C4-2B (cell line): ENCODE data around the gene DCP1B.

ENCODE experiments used
- H3K27ac ChIP-seq: fragments of 450-650 bp; 2 replicates; pipeline ENCODE4 v1.5.1; 2017
- ZFX ChIP-seq: fragments of 450-650 bp; IDR thresholded peaks from 2 replicates; pipeline ENCODE4 v1.6.1; 2017
- TF ChIP-seq, protein P1 (sequence below): fragments of 450-650 bp; conservative IDR thresholded peaks from 2 replicates; pipeline ENCODE4 v1.5.1; 2017; ENCODE audit warnings: mild to moderate bottlenecking

Gene DCP1B

DNA sequence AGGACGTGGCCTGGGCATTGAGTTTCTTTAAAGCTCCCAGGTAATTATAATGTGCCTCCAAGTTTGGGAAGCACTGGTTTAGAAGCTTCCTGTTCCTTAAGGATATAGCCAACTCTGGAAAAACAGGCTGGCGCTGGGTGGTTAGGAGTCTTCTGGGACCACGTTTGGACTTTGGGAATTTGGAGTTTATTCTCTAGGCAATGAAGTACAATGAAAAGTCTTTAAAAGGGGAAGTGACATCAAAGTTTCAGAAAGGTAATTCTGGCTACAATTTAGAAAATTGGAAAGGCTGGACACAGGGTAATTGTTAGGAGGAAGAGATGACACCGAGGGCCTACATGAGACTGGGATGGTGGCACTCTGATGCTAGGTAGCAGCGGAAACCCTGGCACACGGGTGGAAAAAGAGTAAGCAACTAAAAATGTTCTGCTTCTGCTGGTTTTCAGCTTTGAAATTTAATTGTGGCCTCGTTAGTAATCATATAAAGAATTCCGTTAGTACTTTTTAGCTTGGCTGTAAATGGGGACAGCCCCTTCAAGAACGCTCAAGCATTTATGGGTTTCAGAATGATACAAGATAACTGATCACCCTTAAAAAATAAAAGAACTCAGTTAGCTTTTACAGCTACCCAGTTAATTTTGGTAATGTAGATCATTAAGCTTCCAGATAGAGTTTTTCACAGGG is 12.7 kb upstream of the DCP1B start:
- no peak overlapping the region for H3K27ac ChIP-seq
- TF ChIP-seq, protein P1, sequence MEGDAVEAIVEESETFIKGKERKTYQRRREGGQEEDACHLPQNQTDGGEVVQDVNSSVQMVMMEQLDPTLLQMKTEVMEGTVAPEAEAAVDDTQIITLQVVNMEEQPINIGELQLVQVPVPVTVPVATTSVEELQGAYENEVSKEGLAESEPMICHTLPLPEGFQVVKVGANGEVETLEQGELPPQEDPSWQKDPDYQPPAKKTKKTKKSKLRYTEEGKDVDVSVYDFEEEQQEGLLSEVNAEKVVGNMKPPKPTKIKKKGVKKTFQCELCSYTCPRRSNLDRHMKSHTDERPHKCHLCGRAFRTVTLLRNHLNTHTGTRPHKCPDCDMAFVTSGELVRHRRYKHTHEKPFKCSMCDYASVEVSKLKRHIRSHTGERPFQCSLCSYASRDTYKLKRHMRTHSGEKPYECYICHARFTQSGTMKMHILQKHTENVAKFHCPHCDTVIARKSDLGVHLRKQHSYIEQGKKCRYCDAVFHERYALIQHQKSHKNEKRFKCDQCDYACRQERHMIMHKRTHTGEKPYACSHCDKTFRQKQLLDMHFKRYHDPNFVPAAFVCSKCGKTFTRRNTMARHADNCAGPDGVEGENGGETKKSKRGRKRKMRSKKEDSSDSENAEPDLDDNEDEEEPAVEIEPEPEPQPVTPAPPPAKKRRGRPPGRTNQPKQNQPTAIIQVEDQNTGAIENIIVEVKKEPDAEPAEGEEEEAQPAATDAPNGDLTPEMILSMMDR, result no peak
- no peak for TF ChIP-seq ZFX

DNA sequence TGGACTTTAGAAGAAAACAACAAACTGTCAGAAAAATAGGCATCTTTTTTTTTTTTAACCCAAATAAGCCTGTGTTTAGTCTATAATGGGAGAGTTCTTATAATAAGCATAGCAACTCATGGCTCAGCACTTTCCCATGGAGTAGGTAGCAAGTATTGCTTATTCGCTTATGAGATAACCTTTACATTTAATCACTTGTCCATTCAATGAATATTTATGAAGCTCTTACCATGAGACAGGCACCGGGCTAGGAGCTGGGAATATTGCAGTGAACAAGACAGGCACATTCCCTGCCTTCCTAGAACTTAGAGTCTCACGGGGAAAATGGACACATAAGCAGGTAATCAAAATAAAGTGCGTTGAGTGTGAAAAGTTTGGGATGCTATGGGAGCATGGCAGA is 10.0 kb upstream of the DCP1B start:
- no peak overlapping the region for H3K27ac ChIP-seq

DNA sequence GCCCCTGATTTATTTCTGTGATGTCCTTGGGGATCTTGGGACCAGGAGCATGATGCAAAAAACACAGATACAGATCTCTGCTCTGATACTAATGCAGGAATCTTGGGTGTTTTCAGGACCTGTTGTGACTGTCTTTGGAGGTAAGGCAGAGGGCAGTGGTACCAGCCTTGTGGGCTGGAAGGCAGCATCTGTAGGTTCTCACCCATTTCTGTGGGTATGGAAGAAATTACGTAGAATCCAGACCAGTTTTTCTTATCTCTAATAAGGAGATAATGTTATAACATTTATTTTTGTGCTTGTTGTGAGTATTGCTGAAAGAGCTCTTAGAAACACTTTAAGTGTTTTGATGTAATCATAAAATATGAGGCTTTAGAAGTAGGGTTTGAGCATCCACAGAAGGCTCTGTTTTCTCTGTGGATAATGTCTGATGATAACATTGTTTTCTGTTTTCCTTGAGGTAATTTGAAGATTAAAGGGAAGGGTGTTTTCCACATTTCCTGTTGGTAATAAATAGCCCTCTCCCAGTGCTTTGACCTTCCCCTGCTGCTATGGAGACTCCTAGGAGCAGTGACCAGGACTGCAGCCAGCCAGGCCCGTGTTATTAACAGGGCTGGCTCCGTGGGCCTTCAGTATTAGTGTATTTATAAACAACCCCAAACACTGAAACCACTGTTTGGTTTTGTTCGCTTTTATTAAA is 9.4 kb upstream of the DCP1B start:
- no peak overlapping the region for H3K27ac ChIP-seq
- TF ChIP-seq, protein P1, result no peak
- no peak for TF ChIP-seq ZFX

More for the DNA sequence above, 10.0 kb upstream of the DCP1B start:
- no peak for TF ChIP-seq ZFX
- TF ChIP-seq, protein P1, result no peak

DNA sequence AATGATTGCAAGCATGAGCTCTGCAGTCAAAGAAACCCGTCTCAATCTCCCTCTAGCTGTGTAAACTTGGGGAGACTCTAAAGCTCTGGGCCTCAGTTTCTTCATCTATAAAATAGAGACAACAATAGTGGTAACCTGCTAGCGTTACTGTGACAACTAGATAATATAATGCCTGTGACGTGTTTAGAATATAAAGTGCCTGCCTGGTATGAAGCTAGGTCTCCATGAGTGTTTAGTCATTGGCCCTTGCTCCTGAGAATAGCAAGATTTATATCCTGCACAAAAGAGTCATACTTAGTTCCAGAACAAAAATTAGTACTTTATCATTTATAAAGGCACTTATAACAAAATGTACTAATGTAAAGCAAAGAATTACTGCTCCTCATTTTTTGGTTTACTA is 8.8 kb upstream of the DCP1B start:
- H3K27ac ChIP-seq, result no peak overlapping the region
- TF ChIP-seq, protein P1, result no peak
- TF ChIP-seq ZFX, result no peak

DNA sequence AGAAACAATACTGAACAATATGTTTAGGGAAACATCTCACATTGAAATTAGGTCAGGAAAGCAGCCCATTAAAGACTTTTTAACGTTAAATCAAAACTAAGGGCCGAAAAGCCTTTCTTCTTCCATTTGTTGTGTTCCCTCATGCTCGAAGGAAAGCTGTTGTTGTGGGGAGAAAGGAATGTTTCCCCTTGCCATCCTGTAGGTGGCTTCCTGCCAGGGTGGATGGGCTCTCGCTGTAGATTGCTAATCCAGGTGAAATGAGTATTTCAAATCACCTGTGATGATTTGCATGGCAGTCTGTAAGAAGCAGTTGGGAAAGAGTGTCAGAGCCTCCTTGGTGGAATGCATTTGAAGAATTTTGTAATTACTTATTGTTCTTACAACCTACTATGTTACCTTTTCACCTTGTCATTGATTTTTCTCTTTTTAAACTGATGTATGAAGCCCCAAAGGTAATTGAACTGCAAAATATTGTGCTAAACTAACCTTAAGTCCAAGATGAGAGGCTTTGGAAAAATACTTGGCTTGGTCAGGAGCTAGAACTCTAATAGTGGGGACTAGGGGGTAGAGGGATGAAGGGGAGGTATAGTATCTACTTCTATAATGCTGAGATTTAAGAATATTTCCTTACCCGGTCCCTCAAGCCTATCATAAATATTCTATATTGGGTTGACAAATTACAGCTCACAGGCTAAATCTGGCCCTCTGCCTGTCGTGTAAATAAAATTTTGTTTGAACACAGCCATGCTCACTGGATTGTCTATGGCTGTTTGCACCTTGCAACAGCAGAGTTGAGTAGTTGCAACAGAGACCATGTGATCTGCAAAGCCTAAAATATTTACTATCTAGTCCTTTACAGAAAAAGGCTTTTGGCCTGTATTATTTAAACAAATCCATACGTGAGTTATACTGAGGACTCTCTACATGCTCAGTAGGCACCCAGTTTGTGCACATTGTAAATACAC is 7.7 kb upstream of the DCP1B start:
- TF ChIP-seq ZFX, result no peak
- TF ChIP-seq, protein P1, result no peak
- no peak overlapping the region for H3K27ac ChIP-seq

DNA sequence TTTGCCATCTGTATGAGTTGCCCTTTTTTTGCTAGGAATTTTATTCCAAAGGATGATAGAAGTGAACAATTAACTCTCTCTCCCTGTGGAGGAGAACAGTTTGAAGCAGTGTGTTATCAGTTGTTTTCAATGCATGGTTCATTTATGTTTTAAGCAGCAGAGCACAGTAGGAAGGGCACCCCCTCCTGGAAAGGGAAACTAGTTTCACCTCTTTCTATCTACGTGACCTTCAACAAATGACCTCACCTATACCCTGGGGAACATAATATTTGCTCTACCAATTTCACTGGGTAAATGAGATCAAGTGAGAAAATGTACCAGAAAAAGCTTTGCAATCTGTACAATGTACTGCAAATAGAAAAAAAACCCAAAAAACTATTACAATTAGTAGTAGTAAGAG is 5.4 kb upstream of the DCP1B start:
- TF ChIP-seq, protein P1, result peak; percentile 36
- TF ChIP-seq ZFX, result no peak
- no peak overlapping the region for H3K27ac ChIP-seq

DNA sequence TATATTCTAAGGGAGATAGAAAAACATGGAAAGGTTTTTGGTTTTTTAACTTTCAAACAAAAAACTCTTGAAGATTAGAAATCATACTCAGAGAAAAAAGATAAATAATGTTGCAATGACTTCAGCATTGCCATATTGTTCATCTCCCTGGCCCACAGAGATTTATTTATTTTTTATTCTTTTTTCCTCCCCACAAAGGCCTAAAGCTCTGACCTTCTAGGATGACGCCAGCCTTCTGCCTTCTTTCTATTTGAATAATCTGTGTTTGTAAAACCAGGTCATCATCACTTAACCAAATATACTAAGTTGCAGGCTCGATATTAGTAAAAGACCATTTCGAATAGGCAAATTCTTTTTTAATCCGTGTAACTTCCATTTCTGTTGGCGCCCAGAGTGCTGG is 4.4 kb upstream of the DCP1B start:
- H3K27ac ChIP-seq, result no peak overlapping the region
- TF ChIP-seq ZFX, result no peak
- TF ChIP-seq, protein P1, result no peak
